HCT116 (cell line): ENCODE data around the gene TSPAN3.

Experiments
- CEBPB ChIP-seq: IDR thresholded peaks from 2 replicates; pipeline ENCODE4 v1.6.1; 2012; ENCODE audit warnings: low read depth
- CTCF ChIP-seq, 3 experiments: fragments of 200-600 bp in 1 of 3; sonication (generic) in 1 of 3; IDR thresholded peaks in 2 of 3; conservative IDR thresholded peaks in 1 of 3; 2 replicates each; pipeline ENCODE4 v1.5.1; 2012 to 2017; ENCODE audit warnings: low read depth in 2 of 3, low read length in 2 of 3, antibody characterized with exemption in 1 of 3, borderline replicate concordance in 1 of 3, control low read depth in 1 of 3, mild to moderate bottlenecking in 1 of 3, mixed read lengths in 1 of 3, mixed run types in 1 of 3, moderate library complexity in 1 of 3; ENCODE audit not compliant: insufficient read depth in 1 of 3
- EZH2 ChIP-seq: fragments of 200-600 bp; sonication (generic); IDR thresholded peaks from 2 replicates; pipeline ENCODE4 v1.6.1; 2017; ENCODE audit warnings: antibody characterized with exemption, mixed run types
- EZH2phosphoT487 ChIP-seq: fragments of 200-600 bp; IDR thresholded peaks from 2 replicates; pipeline ENCODE4 v1.6.1; 2018; ENCODE audit warnings: antibody characterized with exemption, borderline replicate concordance
- POLR2A ChIP-seq: IDR thresholded peaks from 2 replicates; pipeline ENCODE4 v1.7.0; 2011; ENCODE audit warnings: borderline replicate concordance; ENCODE audit not compliant: insufficient read depth, insufficient read length; ENCODE audit errors: extremely low read depth
- RAD21 ChIP-seq: IDR thresholded peaks from 2 replicates; pipeline ENCODE4 v1.6.1; 2012; ENCODE audit warnings: low read depth, mild to moderate bottlenecking

GRCh38 chr15:77053709-77054108, 17.2 kb downstream of the TSPAN3 start:
- TF ChIP-seq POLR2A (no peak), EZH2phosphoT487 (no peak), CTCF (IDR thresholded peaks at IDR 0.05 in 2 of 3, conservative IDR thresholded peaks at IDR 0.05 in 1 of 3; ENCODE audit: borderline replicate concordance in 1 of 3, insufficient read depth in 1 of 3, low read depth in 2 of 3, low read length in 2 of 3) (no peak), RAD21 (no peak), EZH2 (no peak), CEBPB (0 out of 2 replicates have a peak, but pooled peaks have one; percentile 21)
